HEK293 (cell line): Measurements from ENCODE around the gene CYBRD1.

Experiments
- CTCF ChIP-seq: fragments of 450-650 bp; formaldehyde crosslinking; IDR thresholded peaks from 2 replicates; pipeline ENCODE4 v1.5.1; 2016; ENCODE audit warnings: missing biosample characterization, missing genetic modification characterization
- PRDM4 ChIP-seq: fragments of 450-650 bp; formaldehyde crosslinking; IDR thresholded peaks from 2 replicates; pipeline ENCODE4 v1.5.1; 2017; ENCODE audit warnings: missing biosample characterization, missing genetic modification characterization
- ZNF140 ChIP-seq: fragments of 450-650 bp; formaldehyde crosslinking; IDR thresholded peaks from 2 replicates; pipeline ENCODE4 v1.5.1; 2016; ENCODE audit warnings: missing biosample characterization, missing genetic modification characterization
- ZNF623 ChIP-seq: fragments of 450-650 bp; formaldehyde crosslinking; IDR thresholded peaks from 2 replicates; pipeline ENCODE4 v1.5.1; 2016; ENCODE audit warnings: missing biosample characterization, missing genetic modification characterization

DNA sequence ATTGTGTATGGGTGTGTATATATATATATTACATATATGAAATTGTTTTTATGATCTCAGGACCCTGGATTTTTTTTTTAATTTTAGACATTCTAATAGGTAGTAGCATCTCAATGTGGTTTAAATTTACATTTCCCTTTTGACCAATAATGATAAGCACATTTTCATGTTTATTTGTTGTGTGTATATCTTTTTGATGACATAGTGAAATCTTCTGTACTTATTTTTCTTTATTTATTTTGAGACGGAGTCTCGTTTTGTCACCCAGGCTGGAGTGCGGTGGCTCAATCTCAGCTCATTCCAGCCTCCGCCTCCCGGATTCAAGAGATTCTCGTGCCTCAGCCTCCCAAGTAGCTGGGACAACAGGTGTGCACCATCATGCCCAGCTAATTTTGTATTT, 35.1 kb upstream of the CYBRD1 start:
- TF ChIP-seq ZNF623 (tag by site-specific recombination) (no peak), CTCF (tag by site-specific recombination) (no peak), PRDM4 (tag by site-specific recombination) (no peak), ZNF140 (tag by site-specific recombination) (no peak)
